ENCODE measurements around the gene STK38. TPM values are rescaled to one million over a fixed set of nuclear protein-coding genes. Genes with fewer than 3 reads are reported as not detected.
"Not testable (repeated sequence)": the region's sequence is repeated elsewhere in the genome, so short reads cannot be mapped to it uniquely, and the experiment has no call there.

The STK38 gene
- total and polyA plus RNA-seq, 2 experiments from 2014 or later: 17.1 to 35.3 TPM

- Histone ChIP-seq H3K9me3 (ENCODE audit: low read depth) (no peaks in the 10 kb centered on the region), H3K4me1 (ENCODE audit: low read depth) (peaks cover 12% of the 10 kb centered on the region), H3K27ac (peak overlapping the region; percentile 12), H3K36me3 (peaks cover 12% of the 10 kb centered on the region), H3K4me3 (no peak overlapping the region), H3K27me3 (no peaks in the 10 kb centered on the region)
- no peak for TF ChIP-seq CTCF (IDR thresholded peaks at IDR 0.05; ENCODE audit: low read depth, low read length)
- no peak for DNase-seq (ENCODE audit: low read depth in 1 of 2, low spot score in 1 of 2)
Measured at GRCh38 chr6:36487698-36488097, 59.6 kb downstream of the STK38 start.

- no peaks in the 10 kb centered on the region for H3K9me3 ChIP-seq (ENCODE audit: low read depth)
- peaks cover 24% of the 10 kb centered on the region for H3K36me3 ChIP-seq
- TF ChIP-seq CTCF (IDR thresholded peaks at IDR 0.05; ENCODE audit: low read depth, low read length): no peak
- no peak overlapping the region for H3K27ac ChIP-seq
- DNase-seq (ENCODE audit: low read depth in 1 of 2, low spot score in 1 of 2): no peak
- no peaks in the 10 kb centered on the region for H3K27me3 ChIP-seq
- H3K4me1 ChIP-seq (ENCODE audit: low read depth): peaks cover 12% of the 10 kb centered on the region
- no peak overlapping the region for H3K4me3 ChIP-seq
Measured at GRCh38 chr6:36484736-36485135, 62.5 kb downstream of the STK38 start.

- peaks cover 20% of the 10 kb centered on the region for H3K36me3 ChIP-seq
Measured at GRCh38 chr6:36483326-36483725, 64.0 kb downstream of the STK38 start.

GRCh38 chr6:36479256-36479655 lies 68.0 kb downstream of the STK38 start:
- Histone ChIP-seq H3K27ac (peak overlapping the region; percentile 38), H3K9me3 (ENCODE audit: low read depth) (no peaks in the 10 kb centered on the region), H3K4me1 (ENCODE audit: low read depth) (peaks cover 8% of the 10 kb centered on the region), H3K36me3 (peaks cover 12% of the 10 kb centered on the region), H3K4me3 (no peak overlapping the region), H3K27me3 (no peaks in the 10 kb centered on the region)
- DNase-seq (ENCODE audit: low read depth in 1 of 2, low spot score in 1 of 2): no peak
- TF ChIP-seq CTCF (IDR thresholded peaks at IDR 0.05; ENCODE audit: low read depth, low read length): no peak

More at GRCh38 chr6:36483326-36483725, 64.0 kb downstream of the STK38 start:
- H3K4me1 ChIP-seq (ENCODE audit: low read depth); H3K27me3 ChIP-seq; H3K4me3 ChIP-seq; H3K9me3 ChIP-seq (ENCODE audit: low read depth); H3K27ac ChIP-seq; DNase-seq (ENCODE audit: low read depth in 1 of 2, low spot score in 1 of 2): not testable (repeated sequence)

- Histone ChIP-seq H3K36me3 (peaks cover 12% of the 10 kb centered on the region), H3K4me1 (ENCODE audit: low read depth) (peaks cover 8% of the 10 kb centered on the region), H3K27ac (peak overlapping the region; percentile 38), H3K9me3 (ENCODE audit: low read depth) (no peaks in the 10 kb centered on the region), H3K4me3 (no peak overlapping the region), H3K27me3 (no peaks in the 10 kb centered on the region)
- DNase-seq (ENCODE audit: low read depth in 1 of 2, low spot score in 1 of 2): peak in 1 of 2 donors; percentile 9
- TF ChIP-seq CTCF (IDR thresholded peaks at IDR 0.05; ENCODE audit: low read depth, low read length): no peak
Measured at GRCh38 chr6:36478051-36478526, 69.2 kb downstream of the STK38 start.

GRCh38 chr6:36469946-36470345 lies 77.3 kb downstream of the STK38 start:
- no peak overlapping the region for H3K27ac ChIP-seq
- H3K27me3 ChIP-seq: no peaks in the 10 kb centered on the region
- no peak for TF ChIP-seq CTCF (IDR thresholded peaks at IDR 0.05; ENCODE audit: low read depth, low read length)
- H3K36me3 ChIP-seq: peaks cover 6% of the 10 kb centered on the region
- no peak for DNase-seq (ENCODE audit: low read depth in 1 of 2, low spot score in 1 of 2)
- H3K4me3 ChIP-seq: no peak overlapping the region
- no peaks in the 10 kb centered on the region for H3K4me1 ChIP-seq (ENCODE audit: low read depth)
- H3K9me3 ChIP-seq (ENCODE audit: low read depth): no peaks in the 10 kb centered on the region
